HG03520 (cell line): ENCODE measurements around the gene NANOG.
"Not testable (repeated sequence)": the region's sequence is repeated elsewhere in the genome, so short reads cannot be mapped to it uniquely, and the experiment has no call there.

Experiments used
- ATAC-seq: cut with Tn5 transposase; IDR thresholded peaks from one replicate; pipeline ENCODE4 v1.9.1; 2021; ENCODE audit warnings: mild to moderate bottlenecking, moderate library complexity; ENCODE audit not compliant: unreplicated experiment

The NANOG gene

GRCh38 chr12:7798750-7799308 is 9.6 kb downstream of the NANOG start:
- ATAC-seq = not testable (repeated sequence)

GRCh38 chr12:7801460-7801859 is 12.3 kb downstream of the NANOG start:
- no peak for ATAC-seq

- not testable (repeated sequence) for ATAC-seq
These were observed 17.1 kb downstream of the NANOG start for GRCh38 chr12:7806319-7806718.

GRCh38 chr12:7806863-7807487 is 17.8 kb downstream of the NANOG start:
- ATAC-seq = no peak

- ATAC-seq = not testable (repeated sequence)
These were observed 36.6 kb downstream of the NANOG start for GRCh38 chr12:7825754-7826153.

GRCh38 chr12:7829737-7830136 is 40.5 kb downstream of the NANOG start:
- not testable (repeated sequence) for ATAC-seq

- no peak for ATAC-seq
These were observed 43.0 kb downstream of the NANOG start for GRCh38 chr12:7832059-7832696.

- not testable (repeated sequence) for ATAC-seq
These were observed 44.0 kb downstream of the NANOG start for GRCh38 chr12:7833201-7833600.

GRCh38 chr12:7833831-7834230 is 44.6 kb downstream of the NANOG start:
- ATAC-seq = no peak

- ATAC-seq = no peak
These were observed 45.5 kb downstream of the NANOG start for GRCh38 chr12:7834701-7835100.

- no peak for ATAC-seq
These were observed 45.9 kb downstream of the NANOG start for GRCh38 chr12:7835116-7835515.

- no peak for ATAC-seq
These were observed 46.6 kb downstream of the NANOG start for GRCh38 chr12:7835766-7836165.

- ATAC-seq = no peak
These were observed 48.2 kb downstream of the NANOG start for GRCh38 chr12:7837366-7837765.

- not testable (repeated sequence) for ATAC-seq
These were observed 50.0 kb downstream of the NANOG start for GRCh38 chr12:7839226-7839625.

- not testable (repeated sequence) for ATAC-seq
These were observed 50.6 kb downstream of the NANOG start for GRCh38 chr12:7839848-7840247.

- ATAC-seq = not testable (repeated sequence)
These were observed 53.2 kb downstream of the NANOG start for GRCh38 chr12:7842444-7842843.

- not testable (repeated sequence) for ATAC-seq
These were observed 53.9 kb downstream of the NANOG start for GRCh38 chr12:7843149-7843548.

GRCh38 chr12:7843583-7843982 is 54.4 kb downstream of the NANOG start:
- ATAC-seq = not testable (repeated sequence)

- no peak for ATAC-seq
These were observed 54.9 kb downstream of the NANOG start for GRCh38 chr12:7844116-7844515.

- not testable (repeated sequence) for ATAC-seq
These were observed 58.3 kb downstream of the NANOG start for GRCh38 chr12:7847226-7848097.

- not testable (repeated sequence) for ATAC-seq
These were observed 58.9 kb downstream of the NANOG start for GRCh38 chr12:7848098-7848422.
